Keratinocyte (primary cell): ENCODE data around the gene BECN2. TPM values are rescaled to one million over a fixed set of nuclear protein-coding genes. Genes with fewer than 3 reads are reported as not detected.

ENCODE experiments used
- DNase-seq: peaks from one replicate; pipeline ENCODE4 v3.0.0-alpha.2; 2011; ENCODE audit warnings: low read depth, missing footprints, low spot score
- FAIRE-seq: peaks from 2 replicates; lab custom pipeline; 2011; peaks lifted over from hg19 to GRCh38; lab: Jason Lieb, UNC
- H2AFZ ChIP-seq: 2 replicates; pipeline ENCODE4 v1.6.0; 2012; ENCODE audit warnings: low read length, control low read depth, inconsistent platforms; ENCODE audit not compliant: control insufficient read depth
- H3K27ac ChIP-seq: 2 replicates; pipeline ENCODE4 v1.5.1; 2011; ENCODE audit warnings: low read length; ENCODE audit not compliant: control insufficient read depth, insufficient read depth
- H3K27me3 ChIP-seq: 3 replicates; pipeline ENCODE4 v1.6.0; 2011; ENCODE audit warnings: low read length; ENCODE audit not compliant: control insufficient read depth, insufficient read depth; ENCODE audit errors: extremely low read depth
- H3K36me3 ChIP-seq, 2 experiments: 2 replicates in 1 of 2; 3 replicates in 1 of 2; pipeline ENCODE4 v1.5.1; 2011; ENCODE audit warnings: low read length in 2 of 2, mild to moderate bottlenecking in 1 of 2; ENCODE audit not compliant: control insufficient read depth in 2 of 2, insufficient read depth in 2 of 2; ENCODE audit errors: extremely low read depth in 1 of 2
- H3K4me1 ChIP-seq: 3 replicates; pipeline ENCODE4 v1.5.1; 2011; ENCODE audit warnings: low read length; ENCODE audit not compliant: control insufficient read depth, insufficient read depth; ENCODE audit errors: extremely low read depth
- H3K4me2 ChIP-seq: 3 replicates; pipeline ENCODE4 v1.6.0; 2011; ENCODE audit warnings: low read depth, low read length; ENCODE audit not compliant: control insufficient read depth, insufficient read depth; ENCODE audit errors: extremely low read depth
- H3K4me3 ChIP-seq, 3 experiments: fragments of 200-600 bp in 1 of 3; sonication (generic) in 1 of 3; 2 replicates in 2 of 3; 3 replicates in 1 of 3; pipeline ENCODE4 v1.5.1; 2011 to 2016; ENCODE audit warnings: low read length in 3 of 3, mild to moderate bottlenecking in 3 of 3, control low read depth in 2 of 3, inconsistent platforms in 1 of 3, low read depth in 1 of 3, mixed read lengths in 1 of 3, mixed run types in 1 of 3, moderate library complexity in 1 of 3; ENCODE audit not compliant: control insufficient read depth in 2 of 3, insufficient read depth in 2 of 3; ENCODE audit errors: extremely low read depth in 1 of 3
- H3K79me2 ChIP-seq: 2 replicates; pipeline ENCODE4 v1.6.0; 2012; ENCODE audit warnings: low read length; ENCODE audit not compliant: control insufficient read depth, insufficient read depth
- H3K9ac ChIP-seq: 3 replicates; pipeline ENCODE4 v1.6.0; 2011; ENCODE audit warnings: low read length; ENCODE audit not compliant: control insufficient read depth, insufficient read depth; ENCODE audit errors: extremely low read depth
- H3K9me1 ChIP-seq: 3 replicates; pipeline ENCODE4 v1.6.0; 2011; ENCODE audit warnings: low read length; ENCODE audit not compliant: control insufficient read depth, insufficient read depth; ENCODE audit errors: extremely low read depth
- H3K9me3 ChIP-seq: 2 replicates; pipeline ENCODE4 v1.5.1; 2012; ENCODE audit warnings: low read depth, low read length; ENCODE audit not compliant: control insufficient read depth
- H4K20me1 ChIP-seq: 3 replicates; pipeline ENCODE4 v1.6.0; 2011; ENCODE audit warnings: low read length; ENCODE audit not compliant: control insufficient read depth, insufficient read depth; ENCODE audit errors: extremely low read depth
- CTCF ChIP-seq, 3 experiments: IDR thresholded peaks in 1 of 3; conservative IDR thresholded peaks in 1 of 3; optimal IDR thresholded peaks in 1 of 3; 2 replicates in 2 of 3; 3 replicates in 1 of 3; pipeline versions ENCODE3 to v1.5.1; 2011; ENCODE audit warnings: low read length in 3 of 3, mild to moderate bottlenecking in 3 of 3, moderate library complexity in 2 of 3, control low read depth in 1 of 3, inconsistent platforms in 1 of 3; ENCODE audit not compliant: insufficient read depth in 2 of 3; ENCODE audit errors: extremely low read depth in 1 of 3
- EZH2 ChIP-seq: IDR thresholded peaks from one replicate; pipeline ENCODE4 v1.6.1; 2012; ENCODE audit warnings: inconsistent platforms, mild to moderate bottlenecking, low read length, moderate library complexity
- dilution Hi-C: fragments of 300-500 bp; cut with MboI; formaldehyde crosslinking; loops from one replicate; pipeline ENCODE4 v1.7.0; 2020; ENCODE audit warnings: low sequenced_read_pairs; ENCODE audit not compliant: extremely low pct_ligation_motif_present
- polyA plus RNA-seq, 5 experiments: library from polyadenylated mRNA; depleted of rRNA in 3 of 5; stranded (reverse) in 3 of 5; stranded (forward) in 1 of 5; unstranded in 1 of 5; fragments of >200 nt; gene quantifications; 1 replicate in 1 of 5; 2 replicates in 3 of 5; 3 replicates in 1 of 5; pipeline versions ENCODE4 v1.2.1 to v1.2.3, GENCODE V29; 2011 to 2012; ENCODE audit warnings: missing spikeins in 2 of 5, low read depth in 1 of 5, low replicate concordance in 1 of 5

Gene BECN2
- polyA plus RNA-seq, 1 donor (not counting 4 experiments of a cell fraction or from before 2014, with no cell fraction given), result not detected

DNA sequence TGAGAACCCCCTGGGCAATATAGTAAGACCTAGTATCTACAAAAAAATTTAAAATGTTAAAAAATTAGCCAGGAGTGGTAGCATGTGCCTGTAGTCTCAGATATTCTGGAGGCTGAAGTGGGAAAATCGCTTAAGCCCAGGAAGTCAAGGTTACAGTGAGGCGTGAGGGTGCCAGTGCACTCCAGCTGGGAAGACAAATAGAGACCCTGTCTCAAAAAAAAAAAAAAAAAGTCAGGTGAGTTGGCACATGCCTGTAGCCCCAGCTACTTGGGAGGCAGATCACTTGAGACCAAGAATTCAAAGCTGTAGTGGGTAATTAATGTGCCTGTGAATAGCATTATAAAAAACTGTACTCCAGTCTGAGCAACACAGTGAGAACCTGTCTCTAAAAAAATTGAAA is 4.6 kb downstream of the BECN2 start:
- H4K20me1 ChIP-seq, result no peaks in the 10 kb centered on the region
- no peaks in the 10 kb centered on the region for H3K36me3 ChIP-seq
- no peaks in the 10 kb centered on the region for H3K4me1 ChIP-seq
- no peak overlapping the region for H3K9ac ChIP-seq
- no peak overlapping the region for H2AFZ ChIP-seq
- TF ChIP-seq EZH2 (no peak), CTCF (optimal IDR thresholded peaks at IDR 0.05 in 1 of 3, IDR thresholded peaks at IDR 0.05 in 1 of 3, conservative IDR thresholded peaks at IDR 0.05 in 1 of 3; ENCODE audit: extremely low read depth in 1 of 3, insufficient read depth in 2 of 3, low read length in 3 of 3) (no peak)
- no peaks in the 10 kb centered on the region for H3K9me3 ChIP-seq
- no peaks in the 10 kb centered on the region for H3K9me1 ChIP-seq
- H3K27ac ChIP-seq, result no peak overlapping the region
- H3K27me3 ChIP-seq, result no peaks in the 10 kb centered on the region
- dilution Hi-C loops, result no loop called here
- no peak overlapping the region for H3K4me2 ChIP-seq
- no peaks in the 10 kb centered on the region for H3K79me2 ChIP-seq
- DNase-seq, result no peak
- no peak for FAIRE-seq
- H3K4me3 ChIP-seq, result no peak overlapping the region

DNA sequence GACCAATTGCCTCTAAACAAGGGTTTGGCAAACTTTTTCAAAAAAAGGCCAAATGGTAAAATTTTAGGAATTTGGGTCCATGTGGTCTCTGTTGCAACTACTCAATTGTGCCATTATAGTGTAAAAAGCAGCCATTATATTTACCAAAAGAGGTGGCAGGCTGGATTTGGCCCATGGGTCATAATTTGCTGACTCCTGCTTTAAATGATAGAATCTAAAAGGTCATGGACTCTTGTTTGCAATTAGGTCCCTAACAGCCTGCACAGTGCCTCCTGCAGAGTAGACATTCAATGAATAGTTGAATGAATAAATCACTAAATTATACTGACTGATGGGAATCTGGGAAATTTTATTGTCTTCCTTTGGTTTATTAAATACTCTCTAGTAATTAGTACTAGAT is 6.2 kb downstream of the BECN2 start:
- Histone ChIP-seq H3K36me3 (no peaks in the 10 kb centered on the region), H3K9ac (no peak overlapping the region), H3K4me1 (no peaks in the 10 kb centered on the region), H2AFZ (no peak overlapping the region), H3K9me3 (no peaks in the 10 kb centered on the region), H3K4me3 (no peak overlapping the region), H3K27ac (no peak overlapping the region), H3K27me3 (no peaks in the 10 kb centered on the region), H3K4me2 (no peak overlapping the region), H3K9me1 (no peaks in the 10 kb centered on the region), H4K20me1 (no peaks in the 10 kb centered on the region), H3K79me2 (no peaks in the 10 kb centered on the region)
- DNase-seq (no peak), FAIRE-seq (no peak)
- no peak for TF ChIP-seq EZH2
- no peak for TF ChIP-seq CTCF (optimal IDR thresholded peaks at IDR 0.05 in 1 of 3, IDR thresholded peaks at IDR 0.05 in 1 of 3, conservative IDR thresholded peaks at IDR 0.05 in 1 of 3; ENCODE audit: extremely low read depth in 1 of 3, insufficient read depth in 2 of 3, low read length in 3 of 3)
- dilution Hi-C loops, result no loop called here
